HG02852 (cell line): Measurements from ENCODE around the gene AGPAT3.
"Not testable (repeated sequence)": the region's sequence is repeated elsewhere in the genome, so short reads cannot be mapped to it uniquely, and the experiment has no call there.

Experiments
- ATAC-seq: cut with Tn5 transposase; IDR thresholded peaks from one replicate; pipeline ENCODE4 v1.9.1; 2021; ENCODE audit warnings: mild to moderate bottlenecking, moderate library complexity; ENCODE audit not compliant: unreplicated experiment

The AGPAT3 gene, protein sequence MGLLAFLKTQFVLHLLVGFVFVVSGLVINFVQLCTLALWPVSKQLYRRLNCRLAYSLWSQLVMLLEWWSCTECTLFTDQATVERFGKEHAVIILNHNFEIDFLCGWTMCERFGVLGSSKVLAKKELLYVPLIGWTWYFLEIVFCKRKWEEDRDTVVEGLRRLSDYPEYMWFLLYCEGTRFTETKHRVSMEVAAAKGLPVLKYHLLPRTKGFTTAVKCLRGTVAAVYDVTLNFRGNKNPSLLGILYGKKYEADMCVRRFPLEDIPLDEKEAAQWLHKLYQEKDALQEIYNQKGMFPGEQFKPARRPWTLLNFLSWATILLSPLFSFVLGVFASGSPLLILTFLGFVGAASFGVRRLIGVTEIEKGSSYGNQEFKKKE

DNA sequence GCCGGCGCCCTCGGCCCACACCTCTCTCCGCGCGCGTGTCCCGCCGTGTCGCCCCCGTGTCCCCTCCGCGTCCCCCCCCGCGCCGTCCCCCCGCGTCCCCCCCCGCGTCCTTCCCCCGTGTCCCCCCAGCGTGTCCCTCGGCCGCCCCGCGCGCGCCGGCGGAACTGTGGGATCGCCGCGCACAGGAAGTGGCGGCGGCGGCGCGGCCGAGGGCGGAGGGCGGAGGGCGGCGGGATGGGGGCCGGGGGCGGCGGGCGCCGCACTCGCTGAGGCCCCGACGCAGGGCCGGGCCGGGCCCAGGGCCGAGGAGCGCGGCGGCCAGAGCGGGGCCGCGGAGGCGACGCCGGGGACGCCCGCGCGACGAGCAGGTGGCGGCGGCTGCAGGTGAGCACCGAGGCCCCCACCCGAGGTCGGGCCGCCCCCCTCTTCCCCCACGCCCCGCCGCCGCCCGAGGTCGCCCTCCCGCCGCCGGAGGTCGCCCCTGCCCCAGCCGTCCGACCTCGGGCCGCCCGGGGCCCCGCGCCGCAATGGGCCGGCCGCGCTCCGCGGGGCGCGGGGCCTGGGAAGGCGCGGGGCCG lies at the start of gene AGPAT3:
Gene AGPAT3 (plus strand): TSS at position 262 of the 578 bp plus-strand sequence. CDS start 94,459 bp downstream, outside the sequence.
- ATAC-seq, result no peak

DNA sequence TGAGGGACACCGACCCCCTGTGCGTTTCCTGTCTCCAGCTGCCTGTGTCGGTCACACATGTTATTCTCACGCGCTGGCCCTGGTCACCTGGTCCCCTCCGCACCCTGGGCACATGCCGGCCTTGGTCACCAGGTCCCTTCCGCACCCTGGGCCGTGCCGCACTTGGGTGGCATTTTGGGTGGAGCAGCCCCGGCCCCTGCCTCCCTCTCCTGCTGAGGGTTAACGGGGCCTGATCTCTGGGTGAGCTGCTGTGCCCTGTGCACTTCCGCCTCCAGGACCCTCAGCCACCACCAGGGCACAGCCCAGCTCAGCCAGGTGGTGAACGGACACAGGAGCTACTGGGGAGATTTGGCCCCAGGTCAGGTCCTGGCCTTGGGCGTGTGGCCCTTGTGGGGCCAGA lies 49.0 kb upstream of the AGPAT3 start:
- ATAC-seq, result no peak

DNA sequence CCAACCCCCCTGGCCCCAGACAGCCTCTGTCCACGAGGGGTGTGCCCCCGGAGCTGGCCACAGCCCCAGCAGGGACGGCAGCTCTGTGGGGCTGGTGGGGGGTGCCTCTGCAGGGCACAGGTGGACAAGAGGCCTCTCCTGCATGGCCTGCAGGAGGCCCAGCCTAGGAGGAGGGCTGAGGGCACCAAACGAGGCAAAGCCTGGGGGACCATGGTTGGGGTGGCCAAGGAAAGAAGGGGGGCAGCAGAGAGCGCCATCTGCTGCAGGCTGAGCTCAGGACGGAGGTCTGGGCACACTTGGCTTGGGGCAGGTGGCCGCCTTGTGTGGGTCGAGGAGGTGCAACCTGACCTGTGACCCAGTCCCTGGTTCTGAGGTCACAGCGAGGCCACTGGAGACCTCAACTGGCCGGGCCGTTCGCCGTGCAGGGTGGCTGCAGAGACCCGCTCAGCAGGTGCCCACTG lies 48.4 kb upstream of the AGPAT3 start:
- no peak for ATAC-seq

DNA sequence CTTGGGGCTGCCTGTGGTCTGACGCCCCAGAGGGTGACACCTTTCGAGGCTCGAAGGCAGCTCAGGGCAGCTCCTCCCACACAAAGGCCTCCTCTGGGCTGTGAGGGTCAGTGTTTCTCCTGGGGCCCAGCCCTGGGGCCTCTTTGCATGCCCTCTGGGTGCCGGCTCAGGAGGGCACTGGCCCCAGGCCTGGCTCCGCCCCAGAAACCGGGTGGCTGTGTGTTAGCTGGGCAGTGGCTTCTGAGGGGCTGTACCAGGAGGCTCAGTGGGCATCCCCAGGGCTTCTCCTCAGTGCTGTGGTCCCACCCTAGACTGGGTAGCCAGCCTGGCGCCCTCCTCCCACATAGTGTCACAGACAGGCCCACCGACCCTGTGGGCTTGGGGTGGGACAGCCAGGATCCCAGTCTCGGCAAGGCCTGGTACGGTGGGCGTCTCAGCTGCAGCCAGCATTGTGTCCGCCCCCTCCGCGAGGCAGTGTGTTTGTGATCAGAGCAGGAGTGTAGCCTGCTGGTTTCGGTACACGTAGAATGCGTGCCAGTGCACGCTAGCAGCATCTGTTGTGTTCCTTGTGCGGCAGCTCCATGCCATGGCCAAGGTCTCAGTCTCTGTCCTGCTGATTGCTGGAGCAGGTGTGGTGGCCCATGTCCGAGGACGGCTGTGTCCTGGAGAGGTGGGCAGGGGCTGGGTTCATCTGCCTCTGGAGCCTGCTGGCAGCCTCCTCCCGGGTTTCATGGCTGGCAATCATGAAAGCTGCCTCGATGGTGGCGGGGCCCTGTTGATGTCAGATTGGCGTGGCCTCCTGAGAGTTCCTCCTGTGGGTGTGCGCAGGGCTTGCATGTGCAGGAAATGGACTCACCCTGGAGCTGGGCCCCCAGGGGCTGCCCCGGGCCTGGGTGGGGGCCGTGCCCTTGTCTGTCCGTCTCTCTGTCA lies 47.6 kb upstream of the AGPAT3 start:
- ATAC-seq, result no peak

DNA sequence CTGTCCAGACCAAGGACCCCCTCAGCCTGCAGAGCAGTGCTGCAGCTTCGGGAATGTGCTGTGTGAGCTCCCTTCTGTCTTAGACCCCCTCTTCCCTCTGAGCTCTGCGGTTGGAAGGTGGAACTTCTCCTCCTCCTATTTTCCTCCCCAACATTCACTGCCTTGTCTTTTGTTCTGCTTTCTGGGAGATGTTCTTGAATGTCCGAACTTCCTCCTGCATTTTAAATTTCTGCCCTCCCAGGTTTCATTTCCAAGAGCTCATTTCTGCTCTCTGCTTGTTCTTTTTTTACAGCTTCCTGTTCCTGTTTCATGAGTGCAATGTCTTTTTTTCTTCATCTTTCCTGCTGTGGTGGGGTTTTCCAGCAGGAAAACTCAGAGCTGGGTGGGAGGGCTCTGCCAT lies 46.3 kb upstream of the AGPAT3 start:
- ATAC-seq, result no peak

DNA sequence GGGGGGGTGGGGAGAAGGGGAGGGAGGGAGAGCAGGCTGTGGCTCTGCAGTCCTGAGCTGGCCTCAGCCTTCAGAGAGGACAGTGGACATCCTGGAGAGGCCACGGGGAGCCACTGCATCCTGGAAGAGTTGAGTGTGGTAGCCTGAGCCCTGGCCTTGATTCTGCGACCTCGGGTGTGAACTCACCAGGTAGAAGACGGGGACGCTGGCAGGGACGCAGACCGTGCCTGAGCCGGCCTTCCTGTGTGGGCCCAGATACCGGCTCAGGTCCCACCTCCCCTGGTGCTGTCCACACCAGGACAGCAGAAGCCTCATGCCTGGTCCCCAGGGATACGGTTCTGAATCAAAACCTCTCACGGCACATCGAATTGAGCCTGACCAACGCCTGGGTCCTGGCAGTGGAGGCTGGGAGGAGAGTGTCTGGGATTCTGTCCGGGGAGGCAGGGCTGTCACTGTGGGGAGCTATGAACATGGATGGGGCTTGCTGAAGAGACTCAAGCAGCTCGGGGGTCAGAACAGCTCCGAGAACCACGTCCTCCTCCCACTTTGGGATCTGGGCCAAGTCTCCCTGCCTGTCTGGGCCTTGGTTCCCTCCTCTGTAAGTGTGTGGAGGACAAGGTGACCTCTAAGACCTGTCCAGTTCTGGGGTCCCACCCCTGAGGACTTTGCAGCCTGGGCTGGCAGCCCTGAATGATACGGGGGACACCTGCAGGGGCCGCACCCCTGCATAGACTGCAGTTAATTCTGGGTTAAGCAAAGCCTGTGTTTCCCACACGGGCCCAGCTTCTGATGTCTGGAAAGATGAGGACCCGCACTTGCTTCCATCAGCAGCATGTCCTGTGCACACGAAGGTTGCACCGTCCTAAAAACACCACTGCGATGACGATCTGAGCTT lies 45.3 kb upstream of the AGPAT3 start:
- no peak for ATAC-seq

DNA sequence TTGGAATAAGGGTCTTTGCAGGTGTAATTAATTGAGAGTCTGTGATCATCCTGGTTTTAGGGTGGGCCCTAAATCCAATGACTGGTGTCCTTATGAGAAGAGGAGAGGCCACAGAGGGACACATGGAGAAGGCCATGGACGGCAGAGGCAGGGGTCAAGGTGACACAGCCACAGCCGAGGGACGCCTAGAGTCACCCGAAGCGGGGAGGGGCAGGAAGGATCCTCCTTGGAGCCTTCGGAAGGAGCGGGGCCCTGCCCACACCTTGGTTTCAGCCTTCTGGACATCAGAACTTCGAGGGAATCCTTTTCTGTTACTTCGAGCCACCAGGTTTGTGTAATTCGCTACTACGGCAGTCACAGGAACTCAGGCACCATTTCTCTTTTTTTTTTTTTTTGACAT lies 44.6 kb upstream of the AGPAT3 start:
- no peak for ATAC-seq

DNA sequence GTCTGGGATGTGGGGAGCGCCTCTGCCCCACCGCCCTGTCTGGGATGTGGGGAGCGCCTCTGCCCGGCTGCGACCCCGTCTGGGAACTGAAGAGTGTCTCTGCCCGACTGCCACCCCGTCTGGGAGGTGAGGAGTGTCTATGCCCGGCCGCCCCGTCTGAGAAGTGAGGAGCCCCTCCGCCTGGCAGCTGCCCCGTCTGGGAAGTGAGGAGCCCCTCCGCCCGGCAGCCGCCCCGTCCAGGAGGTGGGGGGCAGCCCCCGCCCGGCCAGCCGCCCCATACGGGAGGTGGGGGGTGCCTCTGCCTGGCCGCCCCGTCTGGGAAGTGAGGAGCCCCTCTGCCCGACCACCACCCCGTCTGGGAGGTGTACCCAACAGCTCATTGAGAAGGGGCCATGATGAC lies 42.9 kb upstream of the AGPAT3 start:
- not testable (repeated sequence) for ATAC-seq

DNA sequence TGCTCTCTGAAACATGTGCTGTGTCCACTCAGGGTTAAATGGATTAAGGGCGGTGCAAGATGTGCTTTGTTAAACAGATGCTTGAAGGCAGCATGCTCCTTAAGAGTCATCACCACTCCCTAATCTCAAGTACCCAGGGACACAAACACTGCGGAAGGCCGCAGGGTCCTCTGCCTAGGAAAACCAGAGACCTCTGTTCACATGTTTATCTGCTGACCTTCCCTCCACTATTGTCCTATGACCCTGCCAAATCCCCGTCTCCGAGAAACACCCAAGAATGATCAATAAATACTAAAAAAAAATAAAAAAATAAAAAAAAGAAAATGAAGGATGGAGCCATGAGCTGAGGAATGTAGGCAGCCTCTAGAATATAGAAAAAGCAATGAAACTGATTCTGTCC lies 42.3 kb upstream of the AGPAT3 start:
- not testable (repeated sequence) for ATAC-seq

DNA sequence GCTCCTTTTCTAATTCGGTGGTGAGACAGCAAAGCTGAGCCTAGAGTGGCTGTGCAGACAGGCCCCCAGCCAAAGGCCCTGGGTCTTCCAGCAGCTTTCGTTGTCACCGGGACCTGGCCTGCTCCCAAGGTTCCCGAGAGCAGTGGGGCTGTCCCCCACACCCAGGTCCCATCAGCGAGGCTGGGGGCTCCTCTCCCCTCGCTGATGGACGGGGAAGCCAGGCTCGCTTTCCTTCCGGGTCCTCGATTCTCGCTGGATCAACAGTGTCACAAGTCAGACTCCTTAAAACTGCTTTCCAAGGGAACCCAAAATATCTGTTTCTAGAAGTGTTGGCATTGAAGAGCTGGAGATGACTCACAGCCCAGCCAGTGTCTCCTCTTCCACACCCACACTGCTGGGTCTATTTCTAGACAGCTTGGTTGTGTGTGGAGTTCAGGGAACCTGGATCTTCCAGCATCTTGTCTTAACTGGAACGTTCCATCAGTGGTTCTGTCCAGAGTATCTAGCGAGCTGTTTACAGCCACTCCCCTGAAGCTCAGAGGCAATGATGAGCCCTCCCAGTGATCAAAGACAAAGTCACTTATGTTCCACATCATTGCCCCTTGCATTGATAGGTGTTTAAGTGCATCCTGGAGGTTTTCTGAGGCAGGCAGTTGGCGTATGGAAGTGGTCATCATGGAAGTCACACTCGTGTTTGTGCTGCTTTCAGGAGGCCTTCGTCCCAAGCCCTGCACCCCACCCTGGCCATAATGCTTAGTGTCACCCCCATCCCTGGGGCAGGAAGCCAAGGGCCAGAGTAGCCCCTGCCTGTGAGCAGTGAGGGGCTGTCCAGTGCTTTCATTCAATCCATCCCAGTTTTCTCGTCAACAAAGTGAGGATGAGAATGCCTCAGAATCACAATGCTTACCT lies 40.4 kb upstream of the AGPAT3 start:
- ATAC-seq, result no peak

DNA sequence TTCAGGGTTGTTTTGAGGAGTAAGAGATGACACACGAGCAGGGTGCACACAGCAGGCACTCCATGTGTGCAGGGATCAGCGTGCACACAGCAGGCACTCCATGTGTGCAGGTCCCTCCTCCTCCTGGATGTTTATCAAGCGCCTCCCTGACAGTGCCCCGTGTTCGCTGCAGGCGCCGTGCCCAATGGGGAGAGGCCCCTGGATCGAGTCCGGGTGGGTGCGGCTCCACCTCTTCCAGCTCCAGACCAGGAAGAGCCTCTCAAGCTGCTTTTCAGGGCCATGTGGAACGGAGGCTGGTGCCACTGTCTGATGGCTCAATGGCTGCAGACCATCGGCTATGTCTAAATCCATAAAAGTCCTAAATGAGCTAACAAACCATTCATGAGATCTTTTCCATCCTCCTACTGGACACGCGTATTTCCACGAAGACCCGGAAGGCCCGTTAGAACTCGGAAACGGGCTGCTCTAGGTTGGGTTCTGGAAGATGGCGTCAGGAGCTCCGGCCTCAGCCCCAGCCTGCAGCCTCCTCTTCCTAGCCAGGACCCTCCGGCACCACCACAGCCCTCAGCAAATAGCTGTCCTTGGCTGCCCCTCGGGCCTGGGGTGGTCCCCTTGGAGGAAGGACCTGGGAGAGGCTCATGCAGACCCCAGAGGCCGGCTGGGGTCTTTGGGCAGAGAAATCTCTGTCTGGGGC lies 39.6 kb upstream of the AGPAT3 start:
- no peak for ATAC-seq

DNA sequence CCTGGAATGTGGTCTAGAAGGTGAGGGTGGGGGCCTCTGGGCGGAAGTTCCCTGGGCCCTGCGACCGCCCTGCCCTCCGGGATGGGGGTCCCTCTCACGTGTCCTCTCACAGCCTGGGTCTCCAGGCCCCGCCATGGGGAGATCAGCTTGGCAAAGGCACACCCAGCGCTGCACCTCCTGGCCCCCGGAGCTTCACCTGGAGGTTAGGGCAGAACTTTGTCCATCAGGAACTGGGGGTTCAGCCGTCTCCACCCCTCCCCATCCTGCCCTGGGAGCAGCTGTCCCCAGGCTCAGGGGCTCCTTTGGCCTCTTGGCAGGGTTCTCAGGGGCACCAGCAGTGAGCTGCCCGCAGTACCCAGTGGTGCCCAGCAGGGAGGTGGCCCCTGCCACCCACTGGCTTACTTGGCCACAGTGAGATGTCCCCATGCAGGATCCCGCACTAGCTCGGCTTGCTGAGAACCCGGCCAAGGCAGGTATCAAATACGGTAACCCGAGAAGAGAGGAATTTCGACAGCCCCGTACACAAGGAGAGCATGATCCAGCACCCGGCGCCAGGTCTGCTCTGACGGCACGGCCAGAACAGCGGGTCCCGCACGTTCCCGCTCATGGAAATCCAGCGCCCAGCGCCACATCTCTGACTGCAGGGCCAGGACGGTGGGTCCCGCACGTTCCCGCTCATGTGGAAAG lies 38.9 kb upstream of the AGPAT3 start:
- ATAC-seq, result no peak

DNA sequence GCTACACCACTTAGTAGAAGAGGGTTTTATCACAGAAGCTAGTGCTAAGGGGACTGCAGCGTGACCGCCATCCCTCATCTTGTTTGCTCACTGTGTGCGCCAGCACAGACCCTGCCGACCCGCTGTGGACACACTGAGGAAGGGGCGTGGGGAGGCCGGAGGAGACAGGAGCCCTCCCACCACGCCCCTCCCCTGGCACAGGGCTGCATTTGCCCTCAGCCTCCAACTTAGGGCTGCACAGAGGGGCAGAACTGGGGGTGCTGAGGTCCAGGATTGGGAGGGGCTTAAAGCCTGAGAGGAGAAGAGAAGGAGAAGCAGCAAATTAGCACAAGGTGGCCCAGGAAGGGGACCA lies 38.4 kb upstream of the AGPAT3 start:
- no peak for ATAC-seq

DNA sequence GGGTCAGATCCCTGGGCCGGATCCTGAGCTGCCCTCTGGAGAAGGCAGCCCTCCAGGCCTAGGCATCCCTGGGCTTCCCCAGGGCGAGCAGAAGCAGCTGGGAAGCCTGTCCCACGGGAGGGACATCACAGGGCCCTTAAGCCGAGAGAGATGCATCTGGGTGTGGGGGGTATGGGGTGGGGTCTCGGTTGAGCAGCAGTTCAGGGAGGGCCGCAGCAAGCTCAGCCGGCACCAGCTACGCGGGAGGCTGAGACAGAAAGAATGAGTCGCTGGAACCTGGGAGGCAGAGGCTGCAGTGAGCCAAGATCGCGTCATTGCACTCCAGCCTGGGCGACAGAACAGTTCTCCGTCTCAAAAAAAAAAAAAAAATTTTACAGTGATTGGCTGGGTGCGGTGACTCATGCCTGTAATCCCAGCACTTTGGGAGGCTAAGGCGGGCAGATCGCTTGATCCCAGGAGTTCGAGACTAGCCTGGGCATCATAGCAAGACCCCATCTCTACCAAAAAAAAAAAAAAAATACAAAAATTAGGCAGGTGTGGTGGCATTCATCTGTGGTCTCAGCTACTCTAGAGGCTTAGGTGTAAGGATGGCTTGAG lies 37.9 kb upstream of the AGPAT3 start:
- ATAC-seq, result no peak

DNA sequence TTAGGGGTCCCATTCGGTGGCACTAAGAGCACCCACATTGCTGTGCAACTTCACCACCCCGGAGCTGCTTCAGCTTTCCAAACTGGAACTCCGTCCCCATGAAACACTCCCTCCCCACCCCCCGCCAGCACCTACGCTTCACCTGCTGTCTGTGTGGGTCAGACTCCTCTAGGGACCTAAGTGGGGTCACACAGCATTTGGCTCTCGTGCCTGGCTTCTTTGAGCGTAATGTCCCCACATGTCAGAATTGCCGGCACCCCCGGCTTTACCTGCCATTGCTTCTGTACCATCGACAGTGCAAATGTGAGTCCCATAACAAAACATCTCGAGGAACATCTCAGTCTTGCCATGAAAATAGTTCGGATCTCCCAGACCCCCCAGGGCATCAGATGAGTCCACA lies 35.9 kb upstream of the AGPAT3 start:
- no peak for ATAC-seq

DNA sequence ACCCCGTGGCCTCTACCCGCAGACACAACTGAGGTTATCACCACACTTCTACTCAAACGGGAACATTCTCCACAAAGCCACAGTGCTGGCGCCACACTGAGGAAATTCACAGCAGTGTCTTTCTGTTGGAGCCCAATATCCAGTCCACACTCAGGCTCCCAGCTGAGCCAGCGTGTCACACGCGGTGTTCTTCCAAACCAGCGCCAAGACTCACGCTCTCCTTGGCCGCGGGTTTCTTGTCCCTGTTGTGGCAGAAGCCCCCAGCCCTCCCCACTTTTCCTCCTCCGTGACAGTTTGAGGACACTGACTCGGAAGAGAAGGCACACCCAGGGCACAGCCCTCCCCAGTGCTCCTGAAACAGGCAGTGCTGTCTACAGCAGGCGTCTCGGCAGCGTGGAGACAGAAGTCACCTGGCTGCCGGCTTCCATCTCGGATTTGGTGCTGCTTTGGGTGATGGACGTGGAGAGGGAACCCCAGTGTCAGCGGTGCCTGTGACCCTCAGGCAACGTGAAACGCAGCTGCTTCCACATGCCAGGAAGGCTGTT lies 35.4 kb upstream of the AGPAT3 start:
- ATAC-seq, result no peak

DNA sequence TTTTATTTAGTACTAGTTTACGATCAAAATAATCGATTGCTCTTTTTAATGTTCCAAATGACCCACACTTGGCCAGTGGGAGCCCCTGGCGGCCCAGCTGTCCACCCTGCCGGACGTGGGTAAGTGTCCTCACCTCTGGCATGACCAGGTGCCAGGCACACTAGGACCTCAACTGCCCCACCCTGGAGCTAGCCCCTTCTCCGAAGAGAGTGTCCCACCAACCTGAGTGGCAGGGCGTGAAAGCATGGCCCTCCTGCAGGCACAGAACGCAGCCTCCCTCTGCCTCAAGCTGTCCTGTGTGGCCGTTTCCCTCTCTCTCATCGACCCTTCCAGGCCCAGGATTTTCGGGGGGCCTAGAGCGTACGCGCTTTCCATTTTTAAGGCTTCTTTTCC lies 32.9 kb upstream of the AGPAT3 start:
- no peak for ATAC-seq

DNA sequence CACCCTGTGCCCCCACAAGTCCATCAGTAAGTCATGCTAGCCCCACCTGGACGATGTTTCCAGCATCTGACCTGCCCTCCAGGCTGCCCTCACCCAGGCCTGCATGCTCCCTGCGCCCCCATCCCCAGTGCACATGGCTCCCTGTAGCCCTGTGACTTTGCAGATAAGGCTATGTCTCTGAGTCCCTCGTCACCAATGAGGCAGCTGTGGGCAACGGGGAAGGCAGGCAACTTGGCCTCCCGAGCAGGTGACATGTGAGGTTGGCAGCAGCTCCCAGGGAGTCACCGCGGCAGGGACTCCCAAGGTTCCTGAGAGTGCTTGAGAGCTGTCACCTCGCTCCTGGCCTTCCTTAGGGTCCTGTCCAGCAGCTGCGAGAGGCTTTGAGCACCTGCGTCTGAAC lies 32.4 kb upstream of the AGPAT3 start:
- no peak for ATAC-seq
